SK-N-SH treated with all-trans-retinoic acid at 6 μM for 48 hours (cell line): Measurements from ENCODE around the gene LMO7.

Source experiments
- ATAC-seq: fragments of 200-7000 bp; cut with Tn5 transposase; 3 replicates; pipeline ENCODE4 v1.9.1; 2020; ENCODE audit warnings: mild to moderate bottlenecking, moderate library complexity
- ARNTL ChIP-seq: fragments of 450-650 bp; formaldehyde crosslinking; IDR thresholded peaks from 2 replicates; pipeline ENCODE4 v1.5.0; 2020; ENCODE audit warnings: low read depth, mild to moderate bottlenecking, moderate library complexity, borderline replicate concordance
- BACH2 ChIP-seq: fragments of 250-450 bp; sonication (Bioruptor Pico); IDR thresholded peaks from 2 replicates; pipeline ENCODE4 v1.9.0; 2021; ENCODE audit warnings: mild to moderate bottlenecking, borderline replicate concordance
- CREB5 ChIP-seq: fragments of 250-450 bp; sonication (Bioruptor Pico); IDR thresholded peaks from 2 replicates; pipeline ENCODE4 v1.5.1; 2020; ENCODE audit warnings: low read depth, mild to moderate bottlenecking, moderate library complexity
- CSDC2 ChIP-seq: fragments of 250-450 bp; sonication (Bioruptor Pico); IDR thresholded peaks from 2 replicates; pipeline ENCODE4 v1.5.0; 2020; ENCODE audit warnings: mild to moderate bottlenecking, moderate library complexity
- CSRNP3 ChIP-seq: fragments of 250-450 bp; sonication (Bioruptor Pico); IDR thresholded peaks from 2 replicates; pipeline ENCODE4 v1.5.1; 2021; ENCODE audit warnings: mild to moderate bottlenecking, moderate library complexity
- ESRRG ChIP-seq: fragments of 250-450 bp; sonication (Bioruptor Pico); IDR thresholded peaks from 2 replicates; pipeline ENCODE4 v1.6.1; 2021; ENCODE audit warnings: mild to moderate bottlenecking
- OSR1 ChIP-seq: fragments of 250-450 bp; sonication (Bioruptor Pico); IDR thresholded peaks from 2 replicates; pipeline ENCODE4 v1.8.0; 2022; ENCODE audit warnings: moderate library complexity, mild to moderate bottlenecking, inconsistent platforms
- PATZ1 ChIP-seq: fragments of 250-450 bp; sonication (Bioruptor Pico); IDR thresholded peaks from 2 replicates; pipeline ENCODE4 v1.8.0; 2020; ENCODE audit warnings: mild to moderate bottlenecking, moderate library complexity, borderline replicate concordance
- POU6F1 ChIP-seq: fragments of 250-450 bp; sonication (Bioruptor Pico); IDR thresholded peaks from 2 replicates; pipeline ENCODE4 v1.8.0; 2021; ENCODE audit warnings: low read depth, mild to moderate bottlenecking, moderate library complexity, borderline replicate concordance
- PPARA ChIP-seq: fragments of 250-450 bp; sonication (Bioruptor Pico); IDR thresholded peaks from 2 replicates; pipeline ENCODE4 v1.5.0; 2020; ENCODE audit warnings: mild to moderate bottlenecking, borderline replicate concordance
- RARB ChIP-seq: fragments of 250-450 bp; sonication (Bioruptor Pico); IDR thresholded peaks from 2 replicates; pipeline ENCODE4 v1.8.0; 2021; ENCODE audit warnings: mild to moderate bottlenecking, moderate library complexity
- SNAI2 ChIP-seq: fragments of 250-450 bp; sonication (Bioruptor Pico); IDR thresholded peaks from 2 replicates; pipeline ENCODE4 v1.5.0; 2020; ENCODE audit warnings: mild to moderate bottlenecking, moderate library complexity
- TCF4 ChIP-seq: fragments of 250-450 bp; sonication (Bioruptor Pico); IDR thresholded peaks from 2 replicates; pipeline ENCODE4 v1.8.0; 2021; ENCODE audit warnings: mild to moderate bottlenecking, moderate library complexity, borderline replicate concordance
- TOX ChIP-seq: fragments of 250-450 bp; sonication (Bioruptor Pico); IDR thresholded peaks from 2 replicates; pipeline ENCODE4 v1.8.0; 2021; ENCODE audit warnings: mild to moderate bottlenecking, moderate library complexity, borderline replicate concordance
- TSHZ2 ChIP-seq: fragments of 250-450 bp; sonication (Bioruptor Pico); IDR thresholded peaks from 2 replicates; pipeline ENCODE4 v1.5.0; 2020; ENCODE audit warnings: mild to moderate bottlenecking, moderate library complexity
- ZC3H10 ChIP-seq: fragments of 250-450 bp; sonication (Bioruptor Pico); IDR thresholded peaks from 2 replicates; pipeline ENCODE4 v1.5.1; 2021; ENCODE audit warnings: mild to moderate bottlenecking, moderate library complexity
- ZFP3 ChIP-seq: fragments of 250-450 bp; sonication (Bioruptor Pico); IDR thresholded peaks from 2 replicates; pipeline ENCODE4 v1.5.0; 2020; ENCODE audit warnings: mild to moderate bottlenecking, moderate library complexity
- ZFP30 ChIP-seq: fragments of 450-650 bp; formaldehyde crosslinking; IDR thresholded peaks from 2 replicates; pipeline ENCODE4 v1.5.0; 2022; ENCODE audit warnings: mild to moderate bottlenecking, moderate library complexity
- ZNF565 ChIP-seq: fragments of 450-650 bp; formaldehyde crosslinking; conservative IDR thresholded peaks from 2 replicates; pipeline ENCODE4 v1.5.0; 2020; ENCODE audit warnings: low read depth, mild to moderate bottlenecking, moderate library complexity
- ZNF70 ChIP-seq: fragments of 450-650 bp; formaldehyde crosslinking; IDR thresholded peaks from 2 replicates; pipeline ENCODE4 v1.5.0; 2020; ENCODE audit warnings: mild to moderate bottlenecking, moderate library complexity
- ZNF8 ChIP-seq: fragments of 450-650 bp; formaldehyde crosslinking; IDR thresholded peaks from 2 replicates; pipeline ENCODE4 v1.5.0; 2020; ENCODE audit warnings: mild to moderate bottlenecking, moderate library complexity

The LMO7 gene

GRCh38 chr13:75877071-75877470 is 240.9 kb downstream of the LMO7 start:
- no peak for TF ChIP-seq ZNF8 (CRISPR knock-in tag)
- TF ChIP-seq TSHZ2 (CRISPR knock-in tag), result no peak
- no peak for TF ChIP-seq OSR1 (CRISPR knock-in tag)
- TF ChIP-seq SNAI2 (CRISPR knock-in tag), result no peak
- TF ChIP-seq, all 23 proteins: peak for 0
- no peak for ATAC-seq

- ATAC-seq, result no peak
- no peak for TF ChIP-seq TOX (CRISPR knock-in tag)
- TF ChIP-seq ZFP30 (CRISPR knock-in tag), result no peak
- no peak for TF ChIP-seq ZNF70 (CRISPR knock-in tag)
- no peak for TF ChIP-seq TCF4 (CRISPR knock-in tag)
- no peak for TF ChIP-seq CSDC2 (CRISPR knock-in tag)
- no peak for TF ChIP-seq ESRRG (CRISPR knock-in tag)
- TF ChIP-seq CSRNP3 (CRISPR knock-in tag), result no peak
- no peak for TF ChIP-seq ARNTL (CRISPR knock-in tag)
- no peak for TF ChIP-seq BACH2
- no peak for TF ChIP-seq POU6F1
- TF ChIP-seq TSHZ2 (CRISPR knock-in tag), result no peak
- TF ChIP-seq ZC3H10 (CRISPR knock-in tag), result no peak
- TF ChIP-seq PPARA (CRISPR knock-in tag), result no peak
- TF ChIP-seq ZFP3 (CRISPR knock-in tag), result no peak
- TF ChIP-seq ZNF565, result no peak
- no peak for TF ChIP-seq RARB
These were observed 243.5 kb downstream of the LMO7 start for GRCh38 chr13:75879656-75880055.

- no peak for ATAC-seq
- TF ChIP-seq CREB5 (CRISPR knock-in tag) (no peak), RARB (no peak), ZFP30 (CRISPR knock-in tag) (no peak), TOX (CRISPR knock-in tag) (no peak), CSRNP3 (CRISPR knock-in tag) (no peak), ZFP3 (CRISPR knock-in tag) (no peak), ZNF8 (CRISPR knock-in tag) (no peak), SNAI2 (CRISPR knock-in tag) (no peak), POU6F1 (no peak), PATZ1 (no peak), ZC3H10 (CRISPR knock-in tag) (no peak), ZNF565 (no peak), TCF4 (CRISPR knock-in tag) (no peak), ESRRG (CRISPR knock-in tag) (no peak)
These were observed 245.1 kb downstream of the LMO7 start for GRCh38 chr13:75881109-75881775.
